Brain microvascular endothelial cell (primary cell): ENCODE results near the gene DENND1A.

Experiments
- DNase-seq: peaks from one replicate; pipeline ENCODE4 v3.0.0-alpha.2; 2020
- H3K27ac ChIP-seq: fragments of 250-450 bp; sonication (Bioruptor Pico); 2 replicates; pipeline ENCODE4 v1.5.1; 2020; ENCODE audit warnings: mild to moderate bottlenecking, moderate library complexity
- H3K27me3 ChIP-seq: fragments of 250-450 bp; sonication (Bioruptor Pico); replicated peaks from 2 replicates; pipeline ENCODE4 v1.5.1; 2020; ENCODE audit warnings: mild to moderate bottlenecking
- H3K36me3 ChIP-seq: fragments of 250-450 bp; sonication (Bioruptor Pico); replicated peaks from 2 replicates; pipeline ENCODE4 v1.5.1; 2020; ENCODE audit warnings: mild to moderate bottlenecking
- H3K4me3 ChIP-seq: 2 replicates; pipeline ENCODE4 v1.5.1; 2011; ENCODE audit warnings: low read depth, mild to moderate bottlenecking, control low read depth, low read length, moderate library complexity
- CTCF ChIP-seq: IDR thresholded peaks from 2 replicates; pipeline ENCODE4 v1.5.1; 2011; ENCODE audit warnings: low read depth, mild to moderate bottlenecking, moderate library complexity, low read length, control low read depth, inconsistent platforms; ENCODE audit errors: missing control alignments
- in situ Hi-C: cut with HindIII; loops from 2 replicates; pipeline ENCODE4 v1.10.0; 2017; ENCODE audit warnings: low sequenced_read_pairs, low pct_ligation_motif_present

Gene DENND1A

GRCh38 chr9:123338710-123339665 is 590.9 kb downstream of the DENND1A start:
- in situ Hi-C loops = loop anchor here (25.0 kb wide), 1 partner anchor 227 kb away; no protein-coding TSS in a partner anchor
- Histone ChIP-seq H3K4me3 (peak overlapping the region; percentile 12), H3K36me3 (no peaks in the 10 kb centered on the region), H3K27me3 (no peaks in the 10 kb centered on the region), H3K27ac (peak overlapping the region; percentile 42)
- TF ChIP-seq CTCF = no peak
- DNase-seq = peak; percentile 79

DNA sequence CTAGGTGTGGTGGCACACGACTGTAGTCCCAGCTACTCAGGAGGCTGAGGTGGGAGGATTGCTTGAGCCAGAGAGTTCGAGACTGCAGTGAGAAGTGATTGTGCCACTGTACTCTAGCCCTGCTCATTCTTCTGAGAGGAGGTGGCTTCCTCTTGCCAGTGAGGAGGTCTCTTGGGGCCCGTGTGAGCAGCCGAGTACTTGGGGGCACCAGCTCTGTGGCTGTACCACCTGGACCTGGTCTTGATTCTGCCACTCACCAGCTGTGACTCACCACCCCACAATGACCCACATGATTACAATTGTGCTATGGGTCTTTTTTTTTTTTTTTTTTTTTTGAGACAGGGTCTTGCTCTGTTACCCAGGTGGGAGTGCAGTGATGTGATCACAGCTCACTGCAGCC is 592.0 kb downstream of the DENND1A start:
- no peak for TF ChIP-seq CTCF
- H3K36me3 ChIP-seq = no peaks in the 10 kb centered on the region
- no peak overlapping the region for H3K27ac ChIP-seq
- H3K4me3 ChIP-seq = no peak overlapping the region
- no peaks in the 10 kb centered on the region for H3K27me3 ChIP-seq
- in situ Hi-C loops = loop anchor here (25.0 kb wide), 1 partner anchor 226 kb away; no protein-coding TSS in a partner anchor
- no peak for DNase-seq

DNA sequence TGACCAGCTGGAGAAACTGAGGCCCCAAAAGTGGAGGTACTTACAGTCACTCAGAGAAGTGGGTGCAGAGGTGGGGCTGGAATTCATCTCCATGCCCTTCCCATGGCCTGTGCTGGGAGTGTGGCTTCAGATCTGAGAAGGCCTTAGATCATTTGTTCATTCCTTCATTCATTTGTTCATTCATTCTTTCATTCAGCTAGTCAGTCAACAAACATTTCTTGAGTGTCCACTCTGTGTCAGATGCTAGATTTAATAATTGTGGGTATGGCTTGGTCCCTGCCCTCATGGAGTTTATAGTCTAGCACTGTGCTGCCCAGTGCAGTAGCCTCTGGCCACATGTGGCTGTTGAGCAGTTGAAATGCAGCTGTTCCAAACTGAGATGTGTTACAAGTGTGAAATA is 593.0 kb downstream of the DENND1A start:
- in situ Hi-C loops = loop anchor here (25.0 kb wide), 1 partner anchor 225 kb away; no protein-coding TSS in a partner anchor
- H3K27ac ChIP-seq = no peak overlapping the region
- H3K36me3 ChIP-seq = no peaks in the 10 kb centered on the region
- DNase-seq = no peak
- no peaks in the 10 kb centered on the region for H3K27me3 ChIP-seq
- no peak overlapping the region for H3K4me3 ChIP-seq
- TF ChIP-seq CTCF = no peak

GRCh38 chr9:123336449-123336848 is 593.5 kb downstream of the DENND1A start:
- in situ Hi-C loops = loop anchor here (25.0 kb wide), 1 partner anchor 224 kb away; no protein-coding TSS in a partner anchor
- no peak for DNase-seq
- no peaks in the 10 kb centered on the region for H3K36me3 ChIP-seq
- H3K4me3 ChIP-seq = no peak overlapping the region
- H3K27ac ChIP-seq = no peak overlapping the region
- TF ChIP-seq CTCF = no peak
- no peaks in the 10 kb centered on the region for H3K27me3 ChIP-seq

- DNase-seq = no peak
- in situ Hi-C loops = loop anchor here (25.0 kb wide), 1 partner anchor 224 kb away; no protein-coding TSS in a partner anchor
- no peak overlapping the region for H3K4me3 ChIP-seq
- H3K27ac ChIP-seq = no peak overlapping the region
- no peaks in the 10 kb centered on the region for H3K27me3 ChIP-seq
- TF ChIP-seq CTCF = no peak
- H3K36me3 ChIP-seq = no peaks in the 10 kb centered on the region
Measured at GRCh38 chr9:123335986-123336329, 594.0 kb downstream of the DENND1A start.
